ENCODE measurements around the gene FNIP1.
"Not testable (repeated sequence)": the region's sequence is repeated elsewhere in the genome, so short reads cannot be mapped to it uniquely, and the experiment has no call there.

FNIP1 gene

DNA sequence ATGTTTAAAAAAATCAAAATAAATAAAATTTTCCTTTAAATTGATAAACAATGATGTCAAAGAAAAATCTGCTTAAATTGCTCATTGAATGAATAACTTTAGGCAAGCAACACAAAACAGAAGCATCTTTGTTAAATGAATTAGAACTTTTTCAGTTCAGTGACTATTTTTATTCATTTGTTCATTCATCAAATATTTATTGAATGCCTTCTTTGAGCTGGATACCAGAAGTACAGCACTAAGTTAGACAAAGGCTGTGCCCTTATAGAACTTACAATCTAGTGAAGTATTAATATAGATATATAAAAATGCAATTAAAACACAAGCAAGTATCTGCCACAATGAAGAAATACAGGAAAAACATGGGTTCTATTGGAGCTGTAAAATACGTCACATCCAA is 10.8 kb downstream of the FNIP1 start:
- no peak overlapping the region for H3K4me3 ChIP-seq (ENCODE audit: low read length)
- TF ChIP-seq, protein P1, sequence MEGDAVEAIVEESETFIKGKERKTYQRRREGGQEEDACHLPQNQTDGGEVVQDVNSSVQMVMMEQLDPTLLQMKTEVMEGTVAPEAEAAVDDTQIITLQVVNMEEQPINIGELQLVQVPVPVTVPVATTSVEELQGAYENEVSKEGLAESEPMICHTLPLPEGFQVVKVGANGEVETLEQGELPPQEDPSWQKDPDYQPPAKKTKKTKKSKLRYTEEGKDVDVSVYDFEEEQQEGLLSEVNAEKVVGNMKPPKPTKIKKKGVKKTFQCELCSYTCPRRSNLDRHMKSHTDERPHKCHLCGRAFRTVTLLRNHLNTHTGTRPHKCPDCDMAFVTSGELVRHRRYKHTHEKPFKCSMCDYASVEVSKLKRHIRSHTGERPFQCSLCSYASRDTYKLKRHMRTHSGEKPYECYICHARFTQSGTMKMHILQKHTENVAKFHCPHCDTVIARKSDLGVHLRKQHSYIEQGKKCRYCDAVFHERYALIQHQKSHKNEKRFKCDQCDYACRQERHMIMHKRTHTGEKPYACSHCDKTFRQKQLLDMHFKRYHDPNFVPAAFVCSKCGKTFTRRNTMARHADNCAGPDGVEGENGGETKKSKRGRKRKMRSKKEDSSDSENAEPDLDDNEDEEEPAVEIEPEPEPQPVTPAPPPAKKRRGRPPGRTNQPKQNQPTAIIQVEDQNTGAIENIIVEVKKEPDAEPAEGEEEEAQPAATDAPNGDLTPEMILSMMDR (conservative IDR thresholded peaks at IDR 0.05; ENCODE audit: low read depth, low read length): no peak
- DNase-seq (ENCODE audit: low read depth): no peak

DNA sequence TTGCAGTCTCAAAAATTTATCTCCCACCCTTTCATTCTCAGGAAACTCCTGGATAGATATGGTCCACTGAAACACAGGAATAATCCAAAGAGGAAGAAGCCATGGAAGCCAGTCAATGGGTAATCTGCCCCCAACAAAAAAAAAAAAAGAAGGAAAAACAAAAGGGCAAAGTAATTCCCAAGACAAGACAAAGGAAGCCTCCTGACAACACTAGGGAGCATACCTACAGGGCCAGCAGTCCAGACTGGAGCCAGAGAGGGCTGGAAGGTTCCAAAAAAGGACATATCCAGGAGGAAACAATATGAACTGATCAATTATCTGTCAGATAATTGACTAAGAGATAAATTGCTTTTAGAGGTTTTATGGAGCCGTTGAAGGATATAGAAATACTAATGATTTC is 12.9 kb downstream of the FNIP1 start:
- no peak for DNase-seq (ENCODE audit: low read depth)
- TF ChIP-seq, protein P1 (conservative IDR thresholded peaks at IDR 0.05; ENCODE audit: low read depth, low read length): no peak
- H3K4me3 ChIP-seq (ENCODE audit: low read length): no peak overlapping the region

DNA sequence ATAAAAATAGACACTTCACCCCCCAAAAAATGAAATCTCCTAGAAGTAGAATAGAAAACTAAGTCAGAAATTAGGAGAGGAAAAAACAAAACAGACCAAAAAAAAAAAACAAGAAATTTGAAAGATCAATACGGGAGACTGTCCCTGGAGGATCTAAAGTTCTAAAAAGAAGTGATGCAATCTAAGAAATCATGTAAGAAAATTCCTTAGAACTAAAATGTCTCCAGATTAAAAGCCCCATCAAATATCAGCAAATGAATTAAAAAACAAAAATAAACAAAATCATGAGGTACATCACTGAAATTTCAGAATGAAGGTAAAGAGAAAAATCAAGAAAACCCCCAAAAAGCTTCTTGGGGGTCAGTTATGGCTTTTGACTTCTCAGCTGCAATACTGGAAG is 13.5 kb downstream of the FNIP1 start:
- DNase-seq (ENCODE audit: low read depth): no peak
- TF ChIP-seq, protein P1 (conservative IDR thresholded peaks at IDR 0.05; ENCODE audit: low read depth, low read length): no peak
- no peak overlapping the region for H3K4me3 ChIP-seq (ENCODE audit: low read length)

DNA sequence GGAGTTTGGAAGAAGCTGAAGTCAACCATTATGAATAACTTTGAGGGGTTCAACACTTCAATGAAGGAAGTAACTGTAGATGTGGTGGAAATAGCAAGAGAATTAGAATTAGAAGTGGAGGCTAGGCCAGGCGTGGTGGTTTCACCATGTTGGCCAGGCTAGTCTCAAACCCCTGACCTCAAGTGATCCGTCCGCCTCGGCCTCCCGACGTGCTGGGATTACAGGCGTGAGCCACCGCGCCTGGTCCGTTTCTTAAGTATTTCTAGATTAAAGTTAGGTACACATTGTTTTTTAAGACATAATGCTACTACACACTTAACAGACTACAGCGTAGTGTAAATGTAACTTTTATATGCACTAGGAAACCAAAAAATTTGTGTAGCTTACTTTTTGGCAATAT is 14.1 kb downstream of the FNIP1 start:
- H3K4me3 ChIP-seq (ENCODE audit: low read length): no peak overlapping the region
- no peak for DNase-seq (ENCODE audit: low read depth)
- TF ChIP-seq, protein P1 (conservative IDR thresholded peaks at IDR 0.05; ENCODE audit: low read depth, low read length): no peak

DNA sequence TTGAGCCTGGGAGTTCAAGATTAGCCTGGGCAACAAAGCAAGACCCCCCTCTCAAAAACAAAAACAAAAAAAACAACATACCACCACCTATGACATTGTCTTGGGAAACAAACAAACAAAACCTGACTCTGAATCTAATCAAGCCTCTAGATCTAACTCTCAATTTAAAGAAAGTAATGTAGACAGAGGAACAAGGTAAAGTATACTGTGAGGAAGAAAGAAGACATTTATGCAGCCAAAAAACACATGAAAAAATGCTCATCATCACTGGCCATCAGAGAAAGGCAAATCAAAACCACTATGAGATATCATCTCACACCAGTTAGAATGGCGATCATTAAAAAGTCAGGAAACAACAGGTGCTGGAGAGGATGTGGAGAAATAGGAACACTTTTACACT is 18.7 kb downstream of the FNIP1 start:
- not testable (repeated sequence) for DNase-seq (ENCODE audit: low read depth); H3K4me3 ChIP-seq (ENCODE audit: low read length)

DNA sequence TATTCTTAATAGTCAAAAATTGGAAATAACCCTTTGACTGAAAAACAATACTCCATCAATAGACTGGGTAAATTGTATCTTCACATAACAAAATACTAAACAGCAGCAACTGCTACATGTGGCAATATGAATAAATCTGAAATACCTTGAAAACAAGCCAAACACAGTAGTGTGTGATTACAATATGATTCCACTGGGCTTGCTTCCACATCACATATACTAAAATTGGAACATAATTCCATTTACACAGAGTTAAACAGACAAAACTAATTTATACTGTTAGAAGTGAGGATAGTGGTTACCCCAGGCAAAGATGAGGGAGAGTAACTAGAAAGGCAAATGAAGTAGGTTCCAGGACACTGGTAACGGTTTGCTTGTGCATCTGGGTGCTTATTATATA is 20.4 kb downstream of the FNIP1 start:
- TF ChIP-seq, protein P1 (conservative IDR thresholded peaks at IDR 0.05; ENCODE audit: low read depth, low read length): no peak
- no peak overlapping the region for H3K4me3 ChIP-seq (ENCODE audit: low read length)
- DNase-seq (ENCODE audit: low read depth): no peak

DNA sequence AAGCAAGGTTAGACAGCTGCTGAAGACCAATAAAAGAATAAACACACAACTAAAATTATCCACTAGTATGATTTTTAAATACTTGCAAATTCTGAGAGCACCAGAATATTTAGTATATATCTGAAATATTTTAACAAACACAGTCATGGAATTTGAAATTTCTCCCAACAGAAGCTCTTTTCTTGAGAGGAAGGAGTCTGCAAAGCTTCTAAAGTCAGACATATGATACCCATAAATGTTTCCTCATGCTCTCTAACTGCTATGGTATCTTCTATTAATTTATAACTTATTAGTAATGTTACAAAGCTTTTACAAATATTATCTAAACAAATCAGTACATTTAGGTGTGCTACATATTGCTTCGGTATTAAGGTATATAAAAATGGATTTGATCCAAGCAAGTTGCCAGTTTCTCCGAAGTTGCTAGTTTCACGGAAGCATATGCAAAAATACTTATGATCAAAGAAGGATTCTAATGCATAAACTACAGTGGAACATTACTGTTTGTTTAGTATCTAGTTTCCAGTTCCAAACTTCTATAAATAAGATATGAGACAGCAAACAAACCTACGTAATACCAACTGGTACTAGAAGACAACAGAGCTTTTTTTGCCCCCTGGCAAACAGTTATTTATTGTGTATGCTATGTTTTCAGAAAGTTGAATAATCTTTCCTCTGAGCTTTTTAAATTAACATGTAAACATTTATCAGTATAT is 22.0 kb downstream of the FNIP1 start:
- DNase-seq (ENCODE audit: low read depth): no peak
- TF ChIP-seq, protein P1 (conservative IDR thresholded peaks at IDR 0.05; ENCODE audit: low read depth, low read length): no peak
- H3K4me3 ChIP-seq (ENCODE audit: low read length): no peak overlapping the region

All from retinal pigment epithelial cell (primary cell).